Adrenal gland (tissue), 12 donors: ENCODE data around the gene LHFPL2. TPM values are rescaled to one million over a fixed set of nuclear protein-coding genes. Genes with fewer than 3 reads are reported as not detected.

Experiments
- DNase-seq, 7 donors: peaks; one replicate each; pipeline ENCODE4 v3.0.0-alpha.2; 2019 to 2020
- H3K27ac ChIP-seq, 5 donors: fragments of 200-600 bp; sonication (generic) in 4 of 5; 1 replicate in 3 of 5; 2 replicates in 2 of 5; pipeline versions ENCODE4 v1.5.1 to v1.8.0; 2016 to 2020; ENCODE audit warnings: mild to moderate bottlenecking in 1 of 5
- H3K27me3 ChIP-seq: fragments of 200-600 bp; 2 replicates; pipeline ENCODE4 v1.8.0; 2021
- H3K36me3 ChIP-seq, 2 donors: fragments of 200-600 bp; replicated peaks in 1 of 2; 1 replicate in 1 of 2; 2 replicates in 1 of 2; pipeline versions ENCODE4 v1.5.1 to v1.8.0; 2018 to 2022
- H3K4me1 ChIP-seq, 2 donors: fragments of 200-600 bp; replicated peaks in 1 of 2; 1 replicate in 1 of 2; 2 replicates in 1 of 2; pipeline versions ENCODE4 v1.5.1 to v1.8.0; 2018 to 2021
- H3K4me3 ChIP-seq, 4 donors: fragments of 200-600 bp; sonication (generic) in 3 of 4; one replicate each; pipeline ENCODE4 v1.5.1; 2016 to 2018
- H3K9me3 ChIP-seq, 3 donors: fragments of 200-600 bp; sonication (generic) in 1 of 3; replicated peaks in 1 of 3; 1 replicate in 2 of 3; 2 replicates in 1 of 3; pipeline versions ENCODE4 v1.5.1 to v1.8.0; 2016 to 2021
- CTCF ChIP-seq, 6 experiments: fragments of 450-650 bp in 4 of 6; fragments of 200-600 bp in 2 of 6; sonication (generic) in 1 of 6; IDR thresholded peaks; 1 replicate in 5 of 6; 2 replicates in 1 of 6; pipeline versions ENCODE4 v1.5.1 to v1.8.0; 2016 to 2021; ENCODE audit warnings: antibody characterized with exemption in 6 of 6, mild to moderate bottlenecking in 2 of 6, moderate library complexity in 1 of 6
- POLR2A ChIP-seq, 2 donors: fragments of 450-650 bp; IDR thresholded peaks; one replicate each; pipeline ENCODE4 v1.6.1; 2017; ENCODE audit warnings: antibody characterized with exemption in 2 of 2, mild to moderate bottlenecking in 2 of 2, moderate library complexity in 1 of 2
- WGBS, 4 donors: extraction: QIAGEN DNeasy Blood & Tissue Kit in 2 of 4; methylation state at CpG; one replicate each; pipeline versions ENCODE4 v1.1.5 to v1.1.7; 2013 to 2017; 5-methylcytosine and 5-hydroxymethylcytosine counted together
- intact Hi-C, 2 donors: fragments of 100-400 bp; cut with DNase I; formaldehyde crosslinking; loops; one replicate each; pipeline versions ENCODE4 v1.14.1 to v1.15.0; 2022 to 2023
- polyA plus RNA-seq, 3 donors: library from polyadenylated mRNA; stranded (reverse); fragments of 200-250 nt in 2 of 3; fragments of 350-450 nt in 1 of 3; fragmentation: Illumina TruSeq in 1 of 3; extraction: RNeasy Lipid Tissue Mini Kit (QIAGEN cat#74804) in 1 of 3; gene quantifications; one replicate each; pipeline ENCODE4 v1.2.3, GENCODE V29; 2013 to 2014
- total RNA-seq, 9 donors: library from RNA; depleted of rRNA in 4 of 9; stranded (reverse); fragments of >200 nt in 4 of 9; fragments of 120-200 nt in 1 of 9; fragmentation: NEBNext Ultra II Directional in 1 of 9; extraction: Animal tissue kit (Norgen Biotek cat#: 25700) in 1 of 9; gene quantifications; one replicate each; pipeline versions ENCODE4 v1.1.0 to v1.2.4, GENCODE V29; 2013 to 2023
- donor health status: healthy with polysubstance abuse.
- donor health status: Bipolar disorder and iron deficiency.
- donor health status: DM: yes; HTN: yes; CAD: no.
- donor health status: DM: no; HTN: no; CAD: no.
- donor health status: DM: no; HTN: no; CAD: no.
- donor health status: DM: yes; HTN: yes; CAD: no.

The LHFPL2 gene
- total and polyA plus RNA-seq, 12 donors = 8.0 to 68.4 (median 44.9) TPM

- peak overlapping the region in 1 of 5 donors; percentile 19 for H3K27ac ChIP-seq
- TF ChIP-seq CTCF (IDR thresholded peaks at IDR 0.05) (no peak), POLR2A (IDR thresholded peaks at IDR 0.05) (no peak)
- no peaks in the 10 kb centered on the region for H3K36me3 ChIP-seq
- H3K9me3 ChIP-seq = no peaks in the 10 kb centered on the region
- no peaks in the 10 kb centered on the region for H3K27me3 ChIP-seq
- intact Hi-C loops = no loop called here
- 68 to 79% (median 70%) methylated on average over 9 of the region's 9 CpGs for WGBS, 4 donors
- peak in 1 of 7 donors; percentile 16 for DNase-seq
- peaks cover 41 to 66% of the 10 kb centered on the region in 2 donors for H3K4me1 ChIP-seq
- no peak overlapping the region for H3K4me3 ChIP-seq
Observed at GRCh38 chr5:78501411-78502352, 146.9 kb downstream of the LHFPL2 start.

GRCh38 chr5:78500871-78501270 is 147.7 kb downstream of the LHFPL2 start:
- no peak overlapping the region for H3K27ac ChIP-seq
- H3K36me3 ChIP-seq = no peaks in the 10 kb centered on the region
- 89 to 93% (median 92%) methylated on average over 5 of the region's 5 CpGs for WGBS, 4 donors
- H3K9me3 ChIP-seq = no peaks in the 10 kb centered on the region
- TF ChIP-seq CTCF (IDR thresholded peaks at IDR 0.05) = no peak
- TF ChIP-seq POLR2A (IDR thresholded peaks at IDR 0.05) = no peak
- DNase-seq = no peak
- no peaks in the 10 kb centered on the region for H3K27me3 ChIP-seq
- peaks cover 33 to 66% of the 10 kb centered on the region in 2 donors for H3K4me1 ChIP-seq
- H3K4me3 ChIP-seq = no peak overlapping the region
- intact Hi-C loops = no loop called here

GRCh38 chr5:78500028-78500427 is 148.5 kb downstream of the LHFPL2 start:
- WGBS, 4 donors = 87 to 95% (median 93%) methylated on average over 2 of the region's 2 CpGs
- no peak overlapping the region for H3K4me3 ChIP-seq
- DNase-seq = no peak
- H3K27ac ChIP-seq = no peak overlapping the region
- H3K9me3 ChIP-seq = no peaks in the 10 kb centered on the region
- no peaks in the 10 kb centered on the region for H3K36me3 ChIP-seq
- intact Hi-C loops = no loop called here
- TF ChIP-seq POLR2A (IDR thresholded peaks at IDR 0.05) (no peak), CTCF (IDR thresholded peaks at IDR 0.05) (no peak)
- peaks cover 24 to 58% of the 10 kb centered on the region in 2 donors for H3K4me1 ChIP-seq
- H3K27me3 ChIP-seq = no peaks in the 10 kb centered on the region

GRCh38 chr5:78499485-78499884 is 149.1 kb downstream of the LHFPL2 start:
- TF ChIP-seq POLR2A (IDR thresholded peaks at IDR 0.05) (no peak), CTCF (IDR thresholded peaks at IDR 0.05) (no peak)
- H3K9me3 ChIP-seq = no peaks in the 10 kb centered on the region
- peaks cover 19 to 53% of the 10 kb centered on the region in 2 donors for H3K4me1 ChIP-seq
- H3K36me3 ChIP-seq = no peaks in the 10 kb centered on the region
- no peak for DNase-seq
- no peak overlapping the region for H3K27ac ChIP-seq
- intact Hi-C loops = no loop called here
- no peak overlapping the region for H3K4me3 ChIP-seq
- H3K27me3 ChIP-seq = no peaks in the 10 kb centered on the region
- 87 to 100% (median 93%) methylated on average over 1 of the region's 1 CpG for WGBS, 4 donors
